ENCODE data around the gene VANGL2. TPM values are rescaled to one million over a fixed set of nuclear protein-coding genes. Genes with fewer than 3 reads are reported as not detected.

VANGL2 gene
- total RNA-seq, 1 experiment from 2014 or later = 0.26 TPM

DNA sequence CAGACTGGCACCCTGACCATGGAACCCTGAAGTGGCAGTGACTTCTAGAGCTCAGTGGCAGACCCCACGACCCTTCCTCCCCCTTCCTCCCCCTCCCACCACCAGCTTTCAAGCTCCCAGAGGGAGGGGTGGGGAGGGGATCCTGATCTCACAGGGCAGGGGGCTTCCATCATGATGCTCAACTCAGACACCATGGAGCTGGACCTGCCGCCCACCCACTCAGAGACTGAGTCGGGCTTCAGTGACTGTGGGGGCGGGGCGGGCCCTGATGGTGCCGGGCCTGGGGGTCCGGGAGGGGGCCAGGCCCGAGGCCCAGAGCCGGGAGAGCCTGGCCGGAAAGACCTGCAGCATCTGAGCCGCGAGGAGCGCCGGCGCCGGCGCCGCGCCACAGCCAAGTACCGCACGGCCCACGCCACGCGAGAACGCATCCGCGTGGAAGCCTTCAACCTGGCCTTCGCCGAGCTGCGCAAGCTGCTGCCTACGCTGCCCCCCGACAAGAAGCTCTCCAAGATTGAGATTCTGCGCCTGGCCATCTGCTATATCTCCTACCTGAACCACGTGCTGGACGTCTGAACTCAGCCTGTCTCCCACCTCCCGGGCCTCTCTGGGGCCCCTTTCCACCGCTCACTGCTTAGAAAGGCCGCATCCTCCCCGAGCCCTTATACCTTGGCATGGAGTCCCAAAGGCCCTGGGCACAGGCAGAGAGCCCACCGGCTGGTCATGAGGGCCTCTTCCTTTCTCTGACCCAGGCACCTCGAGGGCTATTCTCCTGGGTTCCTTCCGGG is 29.6 kb upstream of the VANGL2 start:
- ChIA-PET POLR2A (interaction anchor here (0.8 kb wide), 1 partner anchor 272 kb away, joined by 3 read pairs; no protein-coding TSS in a partner anchor), CTCF (interaction anchor here (0.7 to 10.1 kb wide), 5 partner anchors 9 to 270 kb away, joined by 3 to 181 read pairs (median 9); no protein-coding TSS in a partner anchor)
- no TSS peak for BruUV-seq (replicated peaks)
- H3K36me3 Mint-ChIP-seq (ENCODE audit: insufficient read depth, unreplicated experiment) = no peaks in the 10 kb centered on the region
- H3K4me3 Mint-ChIP-seq (ENCODE audit: unreplicated experiment) = no peak overlapping the region
- H3K4me1 Mint-ChIP-seq (ENCODE audit: insufficient read depth, unreplicated experiment) = peaks cover 4% of the 10 kb centered on the region
- no peak for DNase-seq (ENCODE audit: unreplicated experiment)
- no peak overlapping the region for H3K27ac Mint-ChIP-seq (ENCODE audit: low read depth, unreplicated experiment)
- H3K9me3 Mint-ChIP-seq (ENCODE audit: unreplicated experiment) = no peaks in the 10 kb centered on the region
- H3K27me3 Mint-ChIP-seq (ENCODE audit: insufficient read depth, unreplicated experiment) = peaks cover 39% of the 10 kb centered on the region
- no peak for TF ChIP-seq CTCF (IDR thresholded peaks at IDR 0.05; ENCODE audit: unreplicated experiment)
- intact Hi-C loops (cut with micrococcal nuclease) = loop anchor here (10.0 kb wide), 2 partner anchors 326 to 436 kb away; no protein-coding TSS in a partner anchor

DNA sequence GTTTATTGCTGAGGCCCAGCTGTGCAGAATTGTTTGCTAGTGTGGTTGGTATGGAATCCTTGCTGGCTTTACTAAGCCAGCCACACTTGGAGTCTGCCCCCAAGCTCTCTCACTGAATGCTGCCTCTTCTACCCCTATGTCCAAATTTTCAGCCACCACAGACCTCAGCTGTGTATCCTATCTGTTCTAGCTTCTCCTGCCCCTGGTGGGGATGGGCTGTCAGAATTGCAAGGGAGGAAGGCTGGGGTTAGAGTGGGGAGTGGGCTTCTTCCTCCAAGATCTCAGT is 29.1 kb upstream of the VANGL2 start:
- Mint-ChIP-seq H3K4me3 (ENCODE audit: unreplicated experiment) (no peak overlapping the region), H3K36me3 (ENCODE audit: insufficient read depth, unreplicated experiment) (no peaks in the 10 kb centered on the region), H3K9me3 (ENCODE audit: unreplicated experiment) (no peaks in the 10 kb centered on the region), H3K27me3 (ENCODE audit: insufficient read depth, unreplicated experiment) (peaks cover 39% of the 10 kb centered on the region), H3K4me1 (ENCODE audit: insufficient read depth, unreplicated experiment) (peaks cover 8% of the 10 kb centered on the region), H3K27ac (ENCODE audit: low read depth, unreplicated experiment) (no peak overlapping the region)
- intact Hi-C loops (cut with micrococcal nuclease) = loop anchor here (10.0 kb wide), 2 partner anchors 326 to 436 kb away; no protein-coding TSS in a partner anchor
- no TSS peak for BruUV-seq (replicated peaks)
- TF ChIP-seq CTCF (IDR thresholded peaks at IDR 0.05; ENCODE audit: unreplicated experiment) = no peak
- ChIA-PET POLR2A (interaction anchor here (0.8 kb wide), 1 partner anchor 272 kb away, joined by 3 read pairs; no protein-coding TSS in a partner anchor), CTCF (interaction anchor here (0.7 to 10.1 kb wide), 5 partner anchors 8 to 270 kb away, joined by 3 to 181 read pairs (median 9); no protein-coding TSS in a partner anchor)
- DNase-seq (ENCODE audit: unreplicated experiment) = no peak

DNA sequence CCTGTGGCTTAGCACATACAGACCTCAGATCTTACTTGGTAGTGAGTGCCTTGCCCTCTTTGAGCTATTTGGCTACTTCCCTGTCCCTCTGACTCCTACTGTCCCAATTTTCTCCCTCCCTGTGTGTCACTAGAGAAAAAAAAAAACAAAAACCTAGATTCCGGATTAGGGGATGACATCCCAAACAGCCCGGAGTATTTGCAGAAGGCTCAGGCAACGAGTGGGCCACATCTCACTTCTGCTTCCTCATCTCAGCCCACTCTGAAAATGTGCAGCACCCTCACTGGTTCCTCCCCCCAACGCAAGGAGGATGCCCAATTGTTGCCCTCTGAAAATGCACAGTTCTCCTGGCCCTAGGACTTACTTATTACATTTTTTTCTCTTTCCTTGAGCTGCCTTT is 28.6 kb upstream of the VANGL2 start:
- POLR2A ChIA-PET = interaction anchor here (0.8 to 1.6 kb wide), 2 partner anchors 10 to 273 kb away, joined by 3 read pairs; no protein-coding TSS in a partner anchor
- Mint-ChIP-seq H3K36me3 (ENCODE audit: insufficient read depth, unreplicated experiment) (no peaks in the 10 kb centered on the region), H3K4me3 (ENCODE audit: unreplicated experiment) (no peak overlapping the region), H3K27me3 (ENCODE audit: insufficient read depth, unreplicated experiment) (peaks cover 39% of the 10 kb centered on the region), H3K4me1 (ENCODE audit: insufficient read depth, unreplicated experiment) (peaks cover 13% of the 10 kb centered on the region), H3K9me3 (ENCODE audit: unreplicated experiment) (no peaks in the 10 kb centered on the region), H3K27ac (ENCODE audit: low read depth, unreplicated experiment) (no peak overlapping the region)
- no TSS peak for BruUV-seq (replicated peaks)
- DNase-seq (ENCODE audit: unreplicated experiment) = no peak
- TF ChIP-seq CTCF (IDR thresholded peaks at IDR 0.05; ENCODE audit: unreplicated experiment) = no peak
- CTCF ChIA-PET = interaction anchor here (0.5 to 10.1 kb wide), 8 partner anchors 8 to 271 kb away, joined by 3 to 181 read pairs (median 4); no protein-coding TSS in a partner anchor
- intact Hi-C loops (cut with micrococcal nuclease) = loop anchor here (10.0 kb wide), 2 partner anchors 327 to 437 kb away; no protein-coding TSS in a partner anchor

DNA sequence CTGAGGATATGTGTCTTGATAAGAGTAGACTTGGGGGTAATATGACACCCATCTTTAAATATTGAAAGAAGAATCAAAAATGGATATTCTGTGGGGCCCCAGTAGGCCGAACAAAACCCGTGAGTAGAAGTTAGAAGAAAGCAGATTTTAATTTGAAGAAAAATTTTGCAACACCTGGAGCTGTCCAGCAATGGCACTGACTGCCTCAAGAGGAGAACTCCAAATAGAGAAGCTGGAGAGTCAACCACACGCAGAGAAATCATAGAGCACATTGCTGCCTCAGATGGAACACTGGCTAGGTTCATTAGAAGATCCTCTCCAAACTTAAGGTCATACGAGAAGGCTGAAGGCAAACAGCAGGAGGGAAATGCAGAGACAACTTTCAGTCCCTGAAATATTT is 26.7 kb upstream of the VANGL2 start:
- Mint-ChIP-seq H3K4me3 (ENCODE audit: unreplicated experiment) (no peak overlapping the region), H3K36me3 (ENCODE audit: insufficient read depth, unreplicated experiment) (no peaks in the 10 kb centered on the region), H3K9me3 (ENCODE audit: unreplicated experiment) (no peaks in the 10 kb centered on the region), H3K4me1 (ENCODE audit: insufficient read depth, unreplicated experiment) (peaks cover 13% of the 10 kb centered on the region), H3K27me3 (ENCODE audit: insufficient read depth, unreplicated experiment) (peaks cover 25% of the 10 kb centered on the region), H3K27ac (ENCODE audit: low read depth, unreplicated experiment) (no peak overlapping the region)
- intact Hi-C loops (cut with micrococcal nuclease) = loop anchor here (10.0 kb wide), 2 partner anchors 329 to 439 kb away; no protein-coding TSS in a partner anchor
- no peak for TF ChIP-seq CTCF (IDR thresholded peaks at IDR 0.05; ENCODE audit: unreplicated experiment)
- no peak for DNase-seq (ENCODE audit: unreplicated experiment)
- CTCF ChIA-PET = interaction anchor here (0.5 to 10.1 kb wide), 9 partner anchors 9 to 232 kb away, joined by 3 to 181 read pairs (median 5); partner anchors contain the start of genes COPA, NCSTN and NHLH1
- BruUV-seq (replicated peaks) = no TSS peak
- POLR2A ChIA-PET = interaction anchor here (0.6 to 1.0 kb wide), 2 partner anchors 98 to 113 kb away, joined by 3 read pairs; no protein-coding TSS in a partner anchor

All from MCF 10A (cell line).